ENCODE measurements around the gene SLC12A3. TPM values are rescaled to one million over a fixed set of nuclear protein-coding genes. Genes with fewer than 3 reads are reported as not detected.

SLC12A3 gene
- polyA plus RNA-seq, 3 donors = 0.03 TPM; not detected in 2

- H3K79me2 ChIP-seq (ENCODE audit: insufficient read depth, low read length) = no peaks in the 10 kb centered on the region
- Mint-ChIP-seq H3K27me3 (ENCODE audit: low read depth in 3 of 3) (no peaks in the 10 kb centered on the region), H3K4me1 (no peaks in the 10 kb centered on the region), H3K4me3 (no peak overlapping the region), H3K9me3 (no peaks in the 10 kb centered on the region), H3K27ac (peak overlapping the region in 1 of 7 donors; percentile 62), H3K36me3 (peaks cover 87 to 97% of the 10 kb centered on the region in 2 donors)
- H3K4me1 ChIP-seq (ENCODE audit: control insufficient read depth in 1 of 2, insufficient read depth in 2 of 2, low read length in 2 of 2) = no peaks in the 10 kb centered on the region
- no peak overlapping the region for H3K4me3 ChIP-seq (replicated peaks in 1 of 3; ENCODE audit: low read depth in 2 of 3, low read length in 3 of 3)
- H3K27me3 ChIP-seq (ENCODE audit: control insufficient read depth in 2 of 2, insufficient read depth in 2 of 2, low read length in 2 of 2) = no peaks in the 10 kb centered on the region
- H3K27ac ChIP-seq (ENCODE audit: low read depth in 1 of 2, low read length in 2 of 2) = peak overlapping the region in 1 of 2 donors; percentile 26
- H3K4me2 ChIP-seq (replicated peaks; ENCODE audit: extremely low read depth, low read length, poor library complexity, severe bottlenecking) = no peak overlapping the region
- no peak overlapping the region for H2AFZ ChIP-seq (ENCODE audit: insufficient read depth, low read depth, low read length, poor library complexity, severe bottlenecking)
- H3K36me3 ChIP-seq (replicated peaks in 1 of 2; ENCODE audit: control insufficient read depth in 1 of 2, insufficient read depth in 2 of 2, low read length in 2 of 2) = peaks cover 87 to 98% of the 10 kb centered on the region in 2 donors
- DNase-seq = no peak
- WGBS (ENCODE audit: insufficient coverage) = 83% methylated on average over 1 of the region's 2 CpGs
- no peak overlapping the region for H3K9ac ChIP-seq (ENCODE audit: insufficient read depth, low read length, poor library complexity, severe bottlenecking)
- TF ChIP-seq, protein P1, sequence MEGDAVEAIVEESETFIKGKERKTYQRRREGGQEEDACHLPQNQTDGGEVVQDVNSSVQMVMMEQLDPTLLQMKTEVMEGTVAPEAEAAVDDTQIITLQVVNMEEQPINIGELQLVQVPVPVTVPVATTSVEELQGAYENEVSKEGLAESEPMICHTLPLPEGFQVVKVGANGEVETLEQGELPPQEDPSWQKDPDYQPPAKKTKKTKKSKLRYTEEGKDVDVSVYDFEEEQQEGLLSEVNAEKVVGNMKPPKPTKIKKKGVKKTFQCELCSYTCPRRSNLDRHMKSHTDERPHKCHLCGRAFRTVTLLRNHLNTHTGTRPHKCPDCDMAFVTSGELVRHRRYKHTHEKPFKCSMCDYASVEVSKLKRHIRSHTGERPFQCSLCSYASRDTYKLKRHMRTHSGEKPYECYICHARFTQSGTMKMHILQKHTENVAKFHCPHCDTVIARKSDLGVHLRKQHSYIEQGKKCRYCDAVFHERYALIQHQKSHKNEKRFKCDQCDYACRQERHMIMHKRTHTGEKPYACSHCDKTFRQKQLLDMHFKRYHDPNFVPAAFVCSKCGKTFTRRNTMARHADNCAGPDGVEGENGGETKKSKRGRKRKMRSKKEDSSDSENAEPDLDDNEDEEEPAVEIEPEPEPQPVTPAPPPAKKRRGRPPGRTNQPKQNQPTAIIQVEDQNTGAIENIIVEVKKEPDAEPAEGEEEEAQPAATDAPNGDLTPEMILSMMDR (IDR thresholded peaks at IDR 0.05) = no peak
- intact Hi-C loops (cut with micrococcal nuclease) = no loop called here
- H4K20me1 ChIP-seq (ENCODE audit: insufficient read depth, low read length) = no peaks in the 10 kb centered on the region
- no peaks in the 10 kb centered on the region for H3K9me3 ChIP-seq (replicated peaks in 1 of 2; ENCODE audit: control insufficient read depth in 1 of 2, insufficient read depth in 1 of 2, low read length in 2 of 2)
Observed at GRCh38 chr16:56835320-56835719, 29.7 kb upstream of the SLC12A3 start.

GRCh38 chr16:56836410-56837230 is 28.4 kb upstream of the SLC12A3 start:
- Histone ChIP-seq H2AFZ (ENCODE audit: insufficient read depth, low read depth, low read length, poor library complexity, severe bottlenecking) (no peak overlapping the region), H3K9me3 (replicated peaks in 1 of 2; ENCODE audit: control insufficient read depth in 1 of 2, insufficient read depth in 1 of 2, low read length in 2 of 2) (no peaks in the 10 kb centered on the region), H3K27me3 (ENCODE audit: control insufficient read depth in 2 of 2, insufficient read depth in 2 of 2, low read length in 2 of 2) (no peaks in the 10 kb centered on the region), H3K4me2 (replicated peaks; ENCODE audit: extremely low read depth, low read length, poor library complexity, severe bottlenecking) (no peak overlapping the region), H3K27ac (ENCODE audit: low read depth in 1 of 2, low read length in 2 of 2) (no peak overlapping the region), H3K4me1 (ENCODE audit: control insufficient read depth in 1 of 2, insufficient read depth in 2 of 2, low read length in 2 of 2) (no peaks in the 10 kb centered on the region), H4K20me1 (ENCODE audit: insufficient read depth, low read length) (no peaks in the 10 kb centered on the region), H3K4me3 (replicated peaks in 1 of 3; ENCODE audit: low read depth in 2 of 3, low read length in 3 of 3) (no peak overlapping the region), H3K36me3 (replicated peaks in 1 of 2; ENCODE audit: control insufficient read depth in 1 of 2, insufficient read depth in 2 of 2, low read length in 2 of 2) (peaks cover 89 to 98% of the 10 kb centered on the region in 2 donors), H3K9ac (ENCODE audit: insufficient read depth, low read length, poor library complexity, severe bottlenecking) (no peak overlapping the region), H3K79me2 (ENCODE audit: insufficient read depth, low read length) (no peaks in the 10 kb centered on the region)
- DNase-seq = no peak
- Mint-ChIP-seq H3K4me3 (no peak overlapping the region), H3K9me3 (no peaks in the 10 kb centered on the region), H3K36me3 (peaks cover 87 to 99% of the 10 kb centered on the region in 2 donors), H3K4me1 (no peaks in the 10 kb centered on the region), H3K27me3 (ENCODE audit: low read depth in 3 of 3) (no peaks in the 10 kb centered on the region), H3K27ac (no peak overlapping the region)
- TF ChIP-seq, protein P1 (IDR thresholded peaks at IDR 0.05) = no peak
- intact Hi-C loops (cut with micrococcal nuclease) = no loop called here
- WGBS (ENCODE audit: insufficient coverage) = no CpG with 5 or more reads among the region's 5 CpGs

All from CD14-positive monocyte (primary cell).